Measurements from ENCODE around the gene ZNF423. TPM values are rescaled to one million over a fixed set of nuclear protein-coding genes. Genes with fewer than 3 reads are reported as not detected.

The ZNF423 gene
- polyA plus RNA-seq, 1 experiment = 0.11 TPM

DNA sequence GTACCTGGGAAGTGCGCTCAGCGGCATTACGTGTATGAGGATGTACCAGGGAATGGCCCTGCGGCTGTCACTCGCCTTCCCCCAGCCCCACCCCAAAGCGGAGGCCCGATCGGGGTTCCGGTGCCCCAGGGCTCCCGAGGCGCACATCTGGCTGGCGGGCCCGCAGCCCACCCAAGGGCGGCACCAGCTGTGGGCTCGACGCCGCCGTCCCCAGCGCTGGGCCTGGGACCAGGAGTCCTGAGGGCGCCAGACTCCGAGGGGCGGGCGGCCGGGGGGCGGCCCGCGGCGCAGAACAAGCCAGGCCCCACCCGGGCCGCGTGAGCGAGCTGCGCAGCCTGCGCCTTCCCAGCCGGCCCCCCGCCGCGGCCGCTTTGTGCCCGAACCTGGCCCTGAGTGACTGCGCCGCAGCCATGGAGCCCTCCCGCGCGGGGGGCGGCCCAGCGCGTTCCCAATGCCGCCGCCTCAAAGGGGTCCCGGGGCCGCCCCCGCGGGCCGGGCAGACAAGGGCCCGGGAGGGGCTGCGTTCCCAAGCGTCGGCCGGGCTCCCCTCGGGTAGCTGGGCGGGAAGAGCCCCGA lies 17.4 kb downstream of the ZNF423 start:
- H3K27ac ChIP-seq (ENCODE audit: low read depth, low read length) = no peak overlapping the region
- DNase-seq (ENCODE audit: low read depth, low spot score) = no peak
- H3K27me3 ChIP-seq (ENCODE audit: control insufficient read depth, insufficient read depth, low read length) = peaks cover 35% of the 10 kb centered on the region
- TF ChIP-seq, protein P1, sequence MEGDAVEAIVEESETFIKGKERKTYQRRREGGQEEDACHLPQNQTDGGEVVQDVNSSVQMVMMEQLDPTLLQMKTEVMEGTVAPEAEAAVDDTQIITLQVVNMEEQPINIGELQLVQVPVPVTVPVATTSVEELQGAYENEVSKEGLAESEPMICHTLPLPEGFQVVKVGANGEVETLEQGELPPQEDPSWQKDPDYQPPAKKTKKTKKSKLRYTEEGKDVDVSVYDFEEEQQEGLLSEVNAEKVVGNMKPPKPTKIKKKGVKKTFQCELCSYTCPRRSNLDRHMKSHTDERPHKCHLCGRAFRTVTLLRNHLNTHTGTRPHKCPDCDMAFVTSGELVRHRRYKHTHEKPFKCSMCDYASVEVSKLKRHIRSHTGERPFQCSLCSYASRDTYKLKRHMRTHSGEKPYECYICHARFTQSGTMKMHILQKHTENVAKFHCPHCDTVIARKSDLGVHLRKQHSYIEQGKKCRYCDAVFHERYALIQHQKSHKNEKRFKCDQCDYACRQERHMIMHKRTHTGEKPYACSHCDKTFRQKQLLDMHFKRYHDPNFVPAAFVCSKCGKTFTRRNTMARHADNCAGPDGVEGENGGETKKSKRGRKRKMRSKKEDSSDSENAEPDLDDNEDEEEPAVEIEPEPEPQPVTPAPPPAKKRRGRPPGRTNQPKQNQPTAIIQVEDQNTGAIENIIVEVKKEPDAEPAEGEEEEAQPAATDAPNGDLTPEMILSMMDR (IDR thresholded peaks at IDR 0.05; ENCODE audit: low read depth, low read length) = no peak
- ChIA-PET POLR2A (no interaction called here), CTCF (no interaction called here)
- H3K9me3 ChIP-seq (ENCODE audit: control insufficient read depth, insufficient read depth, low read length) = no peaks in the 10 kb centered on the region; the same call in 1 of the 2 replicates
- no peak overlapping the region for H3K4me3 ChIP-seq (ENCODE audit: low read depth, low read length)

DNA sequence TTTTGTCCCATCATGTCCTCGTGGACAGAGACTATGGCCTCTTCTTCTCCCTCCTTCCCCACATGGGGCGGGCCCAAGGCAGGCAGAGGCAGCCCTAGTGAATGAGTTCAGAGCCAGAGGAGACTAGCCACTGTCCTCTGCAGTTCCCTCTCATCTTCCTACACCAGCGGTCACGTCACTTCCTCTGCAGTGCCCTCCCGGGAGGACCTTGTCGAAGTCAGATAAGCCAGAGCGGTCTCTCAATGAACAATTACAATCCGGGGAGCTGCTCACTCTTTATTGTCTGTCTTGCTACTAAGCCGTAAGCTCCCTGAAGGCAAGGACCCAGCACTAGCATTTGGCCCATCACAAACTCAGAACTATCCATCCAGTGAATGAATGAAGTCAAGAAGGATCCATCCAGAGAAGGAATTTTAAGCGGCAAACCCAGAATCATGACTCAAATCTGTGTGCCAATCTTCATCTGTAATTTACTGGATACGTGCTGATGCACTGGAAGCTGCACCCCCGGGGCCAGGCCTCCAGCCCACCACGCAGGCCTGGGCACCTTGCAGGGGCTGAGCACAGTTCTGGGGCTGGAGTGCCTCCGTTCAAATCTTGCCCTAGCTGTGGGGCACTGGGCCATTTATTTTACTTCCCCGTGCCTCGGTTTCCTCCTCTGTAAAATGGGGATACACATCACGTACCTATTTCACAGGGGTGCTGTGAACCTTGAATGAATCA lies 18.1 kb downstream of the ZNF423 start:
- CTCF ChIA-PET = no interaction called here

DNA sequence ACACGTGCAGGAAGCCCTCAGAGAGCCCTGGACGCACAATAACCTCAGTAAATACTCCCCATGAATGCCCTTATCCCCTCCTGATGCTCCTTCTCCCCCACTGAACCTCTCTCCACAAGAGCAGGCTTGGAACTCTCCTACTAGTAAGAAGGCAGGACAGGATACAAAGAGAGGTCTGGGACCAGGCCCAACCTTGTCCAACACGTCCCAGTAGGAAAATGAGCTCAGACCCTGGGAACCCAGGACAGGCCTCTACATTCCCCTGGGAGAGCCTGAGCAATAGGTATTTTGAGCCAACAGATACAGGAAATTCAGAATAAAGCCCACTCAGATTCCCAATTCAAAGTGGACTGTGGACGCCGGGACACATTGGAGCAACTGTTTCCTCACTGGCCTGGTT lies 19.2 kb downstream of the ZNF423 start:
- CTCF ChIA-PET = no interaction called here
- Histone ChIP-seq H3K27me3 (ENCODE audit: control insufficient read depth, insufficient read depth, low read length) (peaks cover 35% of the 10 kb centered on the region), H3K9me3 (ENCODE audit: control insufficient read depth, insufficient read depth, low read length) (no peaks in the 10 kb centered on the region; the same call in 1 of the 2 replicates), H3K4me3 (ENCODE audit: low read depth, low read length) (no peak overlapping the region), H3K27ac (ENCODE audit: low read depth, low read length) (no peak overlapping the region)
- TF ChIP-seq, protein P1 (IDR thresholded peaks at IDR 0.05; ENCODE audit: low read depth, low read length) = no peak
- POLR2A ChIA-PET = no interaction called here
- DNase-seq (ENCODE audit: low read depth, low spot score) = no peak

More for the DNA sequence above, 18.1 kb downstream of the ZNF423 start:
- no peak overlapping the region for H3K27ac ChIP-seq (ENCODE audit: low read depth, low read length)
- peaks cover 35% of the 10 kb centered on the region for H3K27me3 ChIP-seq (ENCODE audit: control insufficient read depth, insufficient read depth, low read length)
- DNase-seq (ENCODE audit: low read depth, low spot score) = no peak
- TF ChIP-seq, protein P1 (IDR thresholded peaks at IDR 0.05; ENCODE audit: low read depth, low read length) = no peak
- H3K4me3 ChIP-seq (ENCODE audit: low read depth, low read length) = no peak overlapping the region
- no peaks in the 10 kb centered on the region; the same call in 1 of the 2 replicates for H3K9me3 ChIP-seq (ENCODE audit: control insufficient read depth, insufficient read depth, low read length)
- POLR2A ChIA-PET = no interaction called here

DNA sequence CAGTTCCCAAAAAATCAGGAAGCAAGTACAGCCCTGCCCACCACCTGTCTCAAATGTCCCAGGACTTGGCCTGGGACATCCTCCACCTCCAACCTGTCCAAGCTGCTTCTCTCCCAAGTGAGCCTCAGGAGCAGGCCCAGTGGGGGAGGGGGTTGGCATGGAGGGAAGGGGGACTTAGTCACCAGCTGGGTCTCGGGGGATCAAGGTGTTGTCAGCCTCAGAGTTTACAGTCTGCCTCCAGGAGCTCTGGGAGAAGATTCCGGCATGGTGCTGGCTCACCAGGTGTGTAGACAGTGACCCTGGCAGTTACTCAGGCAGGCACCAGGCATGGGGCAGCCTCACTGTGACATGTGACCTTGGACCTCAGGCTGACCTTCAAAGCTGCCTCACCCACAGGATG lies 19.7 kb downstream of the ZNF423 start:
- ChIA-PET POLR2A (no interaction called here), CTCF (no interaction called here)
- Histone ChIP-seq H3K27me3 (ENCODE audit: control insufficient read depth, insufficient read depth, low read length) (peaks cover 35% of the 10 kb centered on the region), H3K9me3 (ENCODE audit: control insufficient read depth, insufficient read depth, low read length) (no peaks in the 10 kb centered on the region; the same call in 1 of the 2 replicates), H3K27ac (ENCODE audit: low read depth, low read length) (no peak overlapping the region), H3K4me3 (ENCODE audit: low read depth, low read length) (no peak overlapping the region)
- DNase-seq (ENCODE audit: low read depth, low spot score) = no peak
- TF ChIP-seq, protein P1 (IDR thresholded peaks at IDR 0.05; ENCODE audit: low read depth, low read length) = no peak

- ChIA-PET CTCF (no interaction called here), POLR2A (no interaction called here)
- no peak for DNase-seq (ENCODE audit: low read depth, low spot score)
- Histone ChIP-seq H3K9me3 (ENCODE audit: control insufficient read depth, insufficient read depth, low read length) (no peaks in the 10 kb centered on the region; the same call in 1 of the 2 replicates), H3K4me3 (ENCODE audit: low read depth, low read length) (no peak overlapping the region), H3K27ac (ENCODE audit: low read depth, low read length) (no peak overlapping the region), H3K27me3 (ENCODE audit: control insufficient read depth, insufficient read depth, low read length) (peaks cover 39% of the 10 kb centered on the region)
- TF ChIP-seq, protein P1 (IDR thresholded peaks at IDR 0.05; ENCODE audit: low read depth, low read length) = no peak
Observed at GRCh38 chr16:49835161-49835777, 20.6 kb downstream of the ZNF423 start.
